K562 (cell line): ENCODE data around the gene CLDN12. TPM values are rescaled to one million over a fixed set of nuclear protein-coding genes. Genes with fewer than 3 reads are reported as not detected.

ENCODE experiments used
- ATAC-seq: fragments of 200-7000 bp; cut with Tn5 transposase; 3 replicates; pipeline ENCODE4 v1.9.1; 2020; ENCODE audit warnings: moderate library complexity
- BruUV-seq: library from RNA; stranded (reverse); fragments of 400-500 nt; replicated peaks from 2 replicates; lab custom pipeline; 2021; lab: Mats Ljungman, UMichigan
- CTCF ChIA-PET: fragments of 300-600 bp; formaldehyde crosslinking; extraction: SDS; loops from one replicate; lab custom pipeline; 2021; ENCODE audit warnings: low intra/inter-chr PET ratio; lab: Yijun Ruan, JAX
- POLR2A ChIA-PET: fragments of 300-600, 350-650 bp; sonication (Branson Sonifier 250); formaldehyde crosslinking; extraction: SDS; loops from one replicate; lab custom pipeline; 2021; ENCODE audit warnings: antibody characterized with exemption, inconsistent platforms; lab: Yijun Ruan, JAX
- DNase-seq, 4 experiments: peaks; one replicate each; pipeline versions ENCODE4 v3.0.0 to v3.0.0-alpha.2; 2011 to 2018; ENCODE audit warnings: low spot score in 3 of 4, mixed read lengths in 3 of 4; ENCODE audit errors: extremely low read depth in 1 of 4
- FAIRE-seq: peaks from 2 replicates; lab custom pipeline; 2011; peaks lifted over from hg19 to GRCh38; lab: Jason Lieb, UNC
- H2AFZ ChIP-seq: 2 replicates; pipeline ENCODE4 v1.6.0; 2011; ENCODE audit warnings: low read depth, low read length, control low read depth, inconsistent platforms
- H3K27ac ChIP-seq: fragments of 200-600 bp; 3 replicates; pipeline ENCODE4 v1.8.0; 2011; ENCODE audit warnings: low read depth, mild to moderate bottlenecking, control low read depth, inconsistent platforms, low read length, moderate library complexity, mixed read lengths; ENCODE audit errors: extremely low read depth
- H3K27me3 ChIP-seq, 2 experiments: fragments of 300-600 bp in 1 of 2; 2 replicates in 1 of 2; 3 replicates in 1 of 2; pipeline versions ENCODE4 v1.6.0 to v1.8.0; 2011; ENCODE audit warnings: inconsistent platforms in 2 of 2, low read length in 2 of 2, mild to moderate bottlenecking in 1 of 2, mixed read lengths in 1 of 2, moderate library complexity in 1 of 2; ENCODE audit not compliant: control insufficient read depth in 2 of 2, insufficient read depth in 2 of 2
- H3K36me3 ChIP-seq: fragments of 300-600 bp; 3 replicates; pipeline ENCODE4 v1.8.0; 2011; ENCODE audit warnings: mild to moderate bottlenecking, low read length, inconsistent platforms; ENCODE audit not compliant: control insufficient read depth, insufficient read depth
- H3K4me1 ChIP-seq, 2 experiments: fragments of 200-600 bp in 1 of 2; replicated peaks in 1 of 2; 2 replicates in 1 of 2; 3 replicates in 1 of 2; pipeline versions ENCODE4 v1.5.1 to v1.8.0; 2011; ENCODE audit warnings: inconsistent platforms in 2 of 2, low read length in 2 of 2, mild to moderate bottlenecking in 1 of 2, mixed read lengths in 1 of 2, moderate library complexity in 1 of 2; ENCODE audit not compliant: control insufficient read depth in 2 of 2, insufficient read depth in 2 of 2
- H3K4me2 ChIP-seq: 2 replicates; pipeline ENCODE4 v1.6.1; 2011; ENCODE audit warnings: low read length, control low read depth, inconsistent platforms, mixed read lengths; ENCODE audit not compliant: insufficient read depth
- H3K4me3 ChIP-seq: fragments of 200-600 bp; sonication (generic), shearing (Covaris generic); 2 replicates; pipeline ENCODE4 v1.5.1; 2016; ENCODE audit warnings: control low read depth, inconsistent platforms
- H3K79me2 ChIP-seq: fragments of 200-600 bp; 3 replicates; pipeline ENCODE4 v1.8.0; 2011; ENCODE audit warnings: low read length, inconsistent platforms; ENCODE audit not compliant: control insufficient read depth, insufficient read depth
- H3K9ac ChIP-seq, 2 experiments: 2 replicates each; pipeline versions ENCODE4 v1.6.0 to v1.6.1; 2011; ENCODE audit warnings: low read depth in 2 of 2, low read length in 2 of 2, control low read depth in 1 of 2, inconsistent platforms in 1 of 2, mild to moderate bottlenecking in 1 of 2, mixed read lengths in 1 of 2; ENCODE audit not compliant: insufficient read depth in 1 of 2
- H3K9me1 ChIP-seq: one replicate; pipeline ENCODE4 v1.6.0; 2011; ENCODE audit warnings: inconsistent platforms, mild to moderate bottlenecking, low read length, moderate library complexity; ENCODE audit not compliant: control insufficient read depth, insufficient read depth
- H3K9me3 ChIP-seq: replicated peaks from 2 replicates; pipeline ENCODE4 v1.5.1; 2011; ENCODE audit warnings: low read depth, low read length, inconsistent platforms; ENCODE audit not compliant: control insufficient read depth, insufficient read depth
- H4K20me1 ChIP-seq: replicated peaks from 2 replicates; pipeline ENCODE4 v1.6.1; 2011; ENCODE audit warnings: low read length, inconsistent platforms, mixed read lengths; ENCODE audit not compliant: control insufficient read depth, insufficient read depth
- CREB3L1 ChIP-seq: fragments of 450-650 bp; IDR thresholded peaks from 2 replicates; pipeline ENCODE4 v1.6.1; 2014; ENCODE audit warnings: low read depth, mild to moderate bottlenecking, moderate library complexity, borderline replicate concordance
- FOXK1 ChIP-seq: sonication (generic); formaldehyde crosslinking; IDR thresholded peaks from 2 replicates; pipeline ENCODE4 v1.8.0; 2022; ENCODE audit warnings: missing genetic modification reagents, mild to moderate bottlenecking, borderline replicate concordance
- HIVEP1 ChIP-seq: fragments of 250-450 bp; sonication (Bioruptor Pico); IDR thresholded peaks from 2 replicates; pipeline ENCODE4 v1.4.0; 2020; ENCODE audit warnings: mild to moderate bottlenecking
- HSF4 ChIP-seq: fragments of 250-450 bp; sonication (Bioruptor Pico); IDR thresholded peaks from 2 replicates; pipeline ENCODE4 v2.1.2; 2022; ENCODE audit warnings: mild to moderate bottlenecking, moderate library complexity, borderline replicate concordance
- KHSRP ChIP-seq: fragments of 450-650 bp; IDR thresholded peaks from 2 replicates; pipeline ENCODE4 v1.6.1; 2017
- MNT ChIP-seq, 2 experiments: fragments of 450-650 bp; conservative IDR thresholded peaks; 2 replicates each; pipeline ENCODE4 v1.6.1; 2017; ENCODE audit warnings: mild to moderate bottlenecking in 2 of 2, moderate library complexity in 2 of 2
- MYC ChIP-seq, 2 experiments: fragments of 250-450 bp in 1 of 2; sonication (Bioruptor Pico) in 1 of 2; IDR thresholded peaks; 2 replicates each; pipeline versions ENCODE4 v1.5.1 to v1.6.1; 2012 to 2021; ENCODE audit warnings: low read depth in 2 of 2, borderline replicate concordance in 1 of 2, improper control_type of control experiment in 1 of 2, low read length in 1 of 2, mild to moderate bottlenecking in 1 of 2, moderate library complexity in 1 of 2
- NEUROD1 ChIP-seq: fragments of 150-350 bp; IDR thresholded peaks from 2 replicates; pipeline ENCODE4 v1.6.1; 2014; ENCODE audit warnings: borderline replicate concordance, low read length, low read depth; ENCODE audit not compliant: partially characterized antibody
- SMARCC2 ChIP-seq: fragments of 450-650 bp; IDR thresholded peaks from 2 replicates; pipeline ENCODE4 v1.6.1; 2017; ENCODE audit warnings: antibody characterized with exemption, moderate library complexity, mild to moderate bottlenecking, low read depth
- SREBF1 ChIP-seq: fragments of 150-350 bp; IDR thresholded peaks from 2 replicates; pipeline ENCODE4 v1.6.1; 2014; ENCODE audit warnings: antibody characterized with exemption, low read depth, low read length, borderline replicate concordance
- ZNF253 ChIP-seq: fragments of 250-450 bp; sonication (Bioruptor Pico); conservative IDR thresholded peaks from 2 replicates; pipeline ENCODE4 v1.6.1; 2021; ENCODE audit warnings: mild to moderate bottlenecking
- ZNF274 ChIP-seq: IDR thresholded peaks from 2 replicates; pipeline ENCODE4 v1.6.1; 2011; ENCODE audit warnings: low read depth, mild to moderate bottlenecking, low read length, moderate library complexity, borderline replicate concordance
- ZNF277 ChIP-seq: fragments of 250-450 bp; sonication (Bioruptor Pico); IDR thresholded peaks from 2 replicates; pipeline ENCODE4 v1.8.0; 2022; ENCODE audit warnings: inconsistent platforms, mild to moderate bottlenecking, moderate library complexity, borderline replicate concordance
- ZNF280A ChIP-seq: fragments of 450-650 bp; IDR thresholded peaks from 2 replicates; pipeline ENCODE4 v1.6.1; 2018; ENCODE audit warnings: mild to moderate bottlenecking, low read depth; ENCODE audit not compliant: partially characterized antibody
- ZNF77 ChIP-seq: fragments of 250-450 bp; sonication (Bioruptor Pico); IDR thresholded peaks from 2 replicates; pipeline ENCODE4 v1.5.0; 2020
- WGBS: fragments of 100-300 bp; shearing (Covaris generic); methylation state at CpG from one replicate; pipeline ENCODE4 v1.1.6; 2016; ENCODE audit warnings: low coverage, mixed read lengths; ENCODE audit not compliant: insufficient coverage; ENCODE audit errors: missing lambda C conversion rate; 5-methylcytosine and 5-hydroxymethylcytosine counted together
- in situ Hi-C: fragments of 300-500 bp; cut with MboI; formaldehyde crosslinking; loops from 4 replicates; pipeline ENCODE4 v1.15.0; 2018; ENCODE audit warnings: inconsistent platforms, mixed read lengths
- intact Hi-C: fragments of 100-400 bp; cut with micrococcal nuclease; formaldehyde crosslinking; loops from 2 replicates; pipeline ENCODE4 v1.14.2; 2022
- polyA plus RNA-seq, 8 experiments: library from polyadenylated mRNA; depleted of rRNA in 4 of 8; stranded (reverse) in 5 of 8; unstranded in 3 of 8; fragments of >200 nt; fragmentation: Nextera tagmentation in 2 of 8; fragmentation: Illumina TruSeq in 1 of 8; extraction: Ambion mirVana in 2 of 8; extraction: Trizol in 1 of 8; gene quantifications; 2 replicates each; pipeline versions ENCODE4 v1.2.1 to v1.2.3, GENCODE V29; 2011 to 2014; ENCODE audit warnings: inconsistent platforms in 1 of 8, missing spikeins in 1 of 8
- total RNA-seq, 7 experiments: library from RNA; depleted of rRNA in 6 of 7; stranded (reverse); fragments of >200 nt in 6 of 7; fragmentation: Illumina TruSeq in 2 of 7; extraction: Trizol in 2 of 7; gene quantifications; 2 replicates each; pipeline versions ENCODE4 v1.2.1 to v1.2.3, GENCODE V29; 2011 to 2021; ENCODE audit warnings: low replicate concordance in 1 of 7

The CLDN12 gene
- total and polyA plus RNA-seq, 9 of the 15 experiments (the other 6 are each of a cell fraction or from before 2014, with no cell fraction given) = 5.8 to 42.2 (median 15.8) TPM

GRCh38 chr7:90425376-90425775 lies 22.1 kb downstream of the CLDN12 start:
- H3K79me2 ChIP-seq = no peaks in the 10 kb centered on the region
- no peaks in the 10 kb centered on the region for H3K36me3 ChIP-seq
- CTCF ChIA-PET = no interaction called here
- no peaks in the 10 kb centered on the region; a peak in 1 of 5 replicates for H3K27me3 ChIP-seq
- H3K9ac ChIP-seq = no peak overlapping the region
- intact Hi-C loops = no loop called here
- WGBS = 6% methylated on average over 2 of the region's 2 CpGs
- no peak for FAIRE-seq
- no peaks in the 10 kb centered on the region for H3K9me1 ChIP-seq
- POLR2A ChIA-PET = no interaction called here
- no peak overlapping the region for H3K4me2 ChIP-seq
- H3K9me3 ChIP-seq = no peaks in the 10 kb centered on the region
- no peak overlapping the region for H2AFZ ChIP-seq
- in situ Hi-C loops = no loop called here
- H3K4me1 ChIP-seq = no peaks in the 10 kb centered on the region
- no peak overlapping the region for H3K4me3 ChIP-seq
- no TSS peak for BruUV-seq
- DNase-seq = no peak
- H3K27ac ChIP-seq = no peak overlapping the region
- no peak; the same call in 2 of the 3 replicates for ATAC-seq
- no peaks in the 10 kb centered on the region for H4K20me1 ChIP-seq
- TF ChIP-seq ZNF280A (no peak), HSF4 (CRISPR knock-in tag) (no peak), ZNF277 (CRISPR knock-in tag) (no peak), MNT (conservative IDR thresholded peaks at IDR 0.05) (no peak), SREBF1 (no peak), CREB3L1 (no peak), ZNF77 (CRISPR knock-in tag) (no peak), ZNF253 (CRISPR knock-in tag) (no peak), MYC (IDR thresholded peaks at IDR 0.05; ENCODE audit: low read depth, low read length) (no peak), MYC (CRISPR knock-in tag; IDR thresholded peaks at IDR 0.05; ENCODE audit: borderline replicate concordance, low read depth) (no peak), ZNF274 (no peak), KHSRP (no peak), HIVEP1 (CRISPR knock-in tag) (no peak), SMARCC2 (no peak), FOXK1 (CRISPR knock-in tag) (no peak), NEUROD1 (no peak)
